Measurements from ENCODE around the gene EHMT1.
"Not testable (repeated sequence)": the region's sequence is repeated elsewhere in the genome, so short reads cannot be mapped to it uniquely, and the experiment has no call there.

EHMT1 gene

GRCh38 chr9:137590469-137591383 lies 28.1 kb upstream of the EHMT1 start, which contains the start of gene ZMYND19:
ZMYND19 (minus strand) TSS chr9:137590512; CDS start chr9:137590263, 249 bp downstream.
- DNase-seq = peak; percentile 93

GRCh38 chr9:137592767-137593166 lies 26.0 kb upstream of the EHMT1 start:
- no peak for DNase-seq

- peak; percentile 33 for DNase-seq
Measured at GRCh38 chr9:137593176-137593575, 25.6 kb upstream of the EHMT1 start.

GRCh38 chr9:137596577-137596976 lies 22.2 kb upstream of the EHMT1 start:
- DNase-seq = not testable (repeated sequence)

GRCh38 chr9:137598943-137599342 lies 19.9 kb upstream of the EHMT1 start:
- no peak for DNase-seq

- peak; percentile 64 for DNase-seq
Measured at GRCh38 chr9:137602661-137603060, 16.1 kb upstream of the EHMT1 start.

- DNase-seq = no peak
Measured at GRCh38 chr9:137603879-137604278, 14.9 kb upstream of the EHMT1 start.

GRCh38 chr9:137604345-137605086 lies 14.3 kb upstream of the EHMT1 start:
- peak; percentile 33 for DNase-seq

GRCh38 chr9:137605121-137606004 lies 13.4 kb upstream of the EHMT1 start, which contains the start of gene ARRDC1:
ARRDC1 (plus strand) TSS chr9:137605686; CDS start chr9:137605718, 32 bp downstream.
- peak; percentile 92 for DNase-seq

- DNase-seq = peak; percentile 54
Measured at GRCh38 chr9:137606005-137606621, 12.7 kb upstream of the EHMT1 start.

- DNase-seq = no peak
Measured at GRCh38 chr9:137606734-137607138, 12.1 kb upstream of the EHMT1 start.

GRCh38 chr9:137607141-137607857 lies 11.5 kb upstream of the EHMT1 start:
- DNase-seq = peak; percentile 17

GRCh38 chr9:137610944-137611343 lies 7.9 kb upstream of the EHMT1 start:
- no peak for DNase-seq

- no peak for DNase-seq
Measured at GRCh38 chr9:137611623-137612609, 6.9 kb upstream of the EHMT1 start.

- DNase-seq = no peak
Measured at GRCh38 chr9:137612741-137613142, 6.1 kb upstream of the EHMT1 start.

- DNase-seq = no peak
Measured at GRCh38 chr9:137613259-137613658, 5.5 kb upstream of the EHMT1 start.

- DNase-seq = no peak
Measured at GRCh38 chr9:137613738-137614523, 4.9 kb upstream of the EHMT1 start.

- no peak for DNase-seq
Measured at GRCh38 chr9:137614631-137615386, 4.0 kb upstream of the EHMT1 start.
